ENCODE data around the gene PCNA.
"Not testable (repeated sequence)": the region's sequence is repeated elsewhere in the genome, so short reads cannot be mapped to it uniquely, and the experiment has no call there.

The PCNA gene

DNA sequence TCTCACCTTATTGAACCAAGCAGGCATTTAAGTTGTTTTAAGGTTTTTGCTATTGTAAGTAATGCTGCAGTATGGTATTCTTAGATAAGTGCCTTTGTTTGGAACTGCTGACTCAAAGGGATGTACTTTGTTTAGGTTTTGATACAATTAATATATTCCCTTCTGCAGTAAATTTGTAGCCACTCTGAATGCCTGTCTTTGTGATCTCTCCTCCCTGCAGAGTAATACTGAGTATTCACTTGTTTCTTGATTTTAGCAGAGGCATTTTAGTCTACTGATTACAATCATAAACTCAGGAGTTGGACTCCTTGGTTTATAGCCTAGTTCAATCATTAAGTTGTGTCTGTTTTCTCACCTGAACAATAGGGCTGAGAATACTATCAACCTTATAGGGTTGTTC, 20.4 kb upstream of the PCNA start:
- DNase-seq = no peak

DNA sequence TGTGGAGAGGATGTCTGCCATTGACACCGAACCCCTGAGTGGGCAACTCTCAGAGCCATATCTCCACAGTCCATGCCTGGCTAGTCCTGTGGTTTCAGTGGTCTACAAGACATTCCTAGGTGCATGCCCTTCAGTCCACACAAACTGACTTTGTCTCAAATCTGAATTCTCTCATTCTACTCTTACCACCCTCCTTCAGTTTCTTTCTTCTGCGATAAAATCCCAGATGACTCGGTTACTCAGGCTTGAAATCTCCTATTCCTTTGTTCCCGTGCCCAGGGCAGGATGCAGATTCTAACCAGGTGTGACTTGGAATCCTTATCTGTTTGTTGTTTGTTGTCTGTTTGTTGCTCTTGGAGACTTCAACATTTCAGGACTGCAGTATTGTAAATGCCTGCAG, 16.3 kb upstream of the PCNA start:
- no peak for DNase-seq

DNA sequence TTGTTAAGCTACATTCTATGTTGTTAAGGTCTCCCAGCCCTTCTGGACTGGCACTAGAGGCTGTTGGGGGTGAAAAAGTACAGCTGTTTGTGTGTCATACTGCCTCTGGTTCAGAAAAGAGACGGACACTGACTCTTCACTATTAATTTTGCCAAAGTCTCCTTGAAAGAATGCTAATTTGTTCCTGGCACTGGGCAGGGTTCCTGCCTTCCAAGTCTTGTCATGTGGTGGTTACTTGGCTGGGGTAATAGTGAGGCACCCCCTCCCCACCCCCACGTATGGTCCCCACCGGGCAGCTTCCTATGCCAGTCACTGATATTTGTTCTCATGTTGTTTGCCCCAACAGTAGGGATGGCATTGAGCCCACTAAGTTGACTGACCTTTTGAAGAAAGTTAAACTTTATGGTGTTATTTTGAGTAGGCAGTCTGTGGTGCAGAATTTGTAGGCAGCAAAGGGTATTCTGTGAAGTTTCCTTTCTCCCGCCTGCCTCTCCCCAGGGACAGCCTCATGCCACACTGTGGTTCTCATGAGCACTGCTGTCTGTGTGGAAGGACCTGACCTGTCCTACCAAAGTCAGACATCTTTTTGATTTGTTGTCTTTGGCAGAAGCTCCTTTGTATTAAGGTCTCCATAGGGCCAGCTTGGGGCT, 15.7 kb upstream of the PCNA start:
- no peak for DNase-seq

DNA sequence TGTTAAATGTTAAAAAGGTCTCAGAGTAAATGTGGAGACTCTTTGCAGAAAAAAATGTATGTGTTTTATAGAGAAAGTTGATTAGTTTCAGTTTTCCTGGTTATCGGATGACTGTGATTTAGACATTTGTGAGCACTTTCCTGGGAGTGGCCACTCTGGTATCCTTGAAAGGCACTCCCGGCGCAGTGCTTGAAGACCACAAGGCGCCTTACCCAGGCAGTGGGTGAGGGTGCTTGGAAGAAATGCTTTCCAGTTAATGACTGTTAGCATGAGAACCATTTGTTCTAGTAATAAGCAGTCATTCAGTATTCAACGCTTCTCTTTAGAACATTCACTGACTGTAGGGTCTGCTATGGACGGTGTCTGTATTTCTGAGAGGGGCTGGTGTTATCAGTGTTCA, 14.2 kb upstream of the PCNA start:
- no peak for DNase-seq

DNA sequence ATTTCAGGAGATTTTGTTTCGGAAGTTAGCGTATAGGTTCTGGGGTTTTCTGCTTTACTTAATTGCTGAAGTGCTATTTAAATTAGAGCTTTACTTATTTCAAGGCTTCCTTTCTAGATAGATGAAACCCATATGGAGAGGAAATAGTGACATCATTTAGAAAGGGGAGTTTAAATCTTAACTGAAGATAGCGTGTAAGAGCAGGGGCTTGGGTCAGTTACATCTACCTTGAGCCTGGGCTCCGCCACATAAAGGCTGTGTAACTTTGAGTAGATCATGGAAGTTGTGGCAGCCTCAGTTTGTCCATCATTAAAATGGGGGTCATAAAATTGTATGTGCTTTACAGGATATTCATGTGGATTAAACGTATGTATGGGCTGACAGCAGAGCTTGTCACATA, 11.7 kb upstream of the PCNA start:
- DNase-seq = no peak

DNA sequence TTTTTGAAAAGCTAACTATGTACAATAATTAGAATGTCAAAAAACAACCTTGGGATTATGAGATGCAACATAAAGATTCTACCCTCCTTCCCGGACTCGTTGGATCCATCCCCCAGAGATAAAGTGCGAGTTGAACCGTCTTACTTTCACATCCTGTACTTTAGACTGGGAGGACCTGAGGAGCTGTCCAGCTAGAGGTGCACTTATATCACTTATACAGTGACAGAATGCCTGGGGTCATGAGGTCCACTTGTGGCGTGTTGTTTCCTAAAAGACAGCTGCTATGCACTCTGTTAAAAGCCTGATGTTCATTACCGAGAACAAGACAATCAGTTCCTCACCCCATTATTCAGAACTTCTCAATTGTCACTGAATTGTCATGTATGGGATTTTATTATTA, 9.1 kb upstream of the PCNA start:
- DNase-seq = no peak

DNA sequence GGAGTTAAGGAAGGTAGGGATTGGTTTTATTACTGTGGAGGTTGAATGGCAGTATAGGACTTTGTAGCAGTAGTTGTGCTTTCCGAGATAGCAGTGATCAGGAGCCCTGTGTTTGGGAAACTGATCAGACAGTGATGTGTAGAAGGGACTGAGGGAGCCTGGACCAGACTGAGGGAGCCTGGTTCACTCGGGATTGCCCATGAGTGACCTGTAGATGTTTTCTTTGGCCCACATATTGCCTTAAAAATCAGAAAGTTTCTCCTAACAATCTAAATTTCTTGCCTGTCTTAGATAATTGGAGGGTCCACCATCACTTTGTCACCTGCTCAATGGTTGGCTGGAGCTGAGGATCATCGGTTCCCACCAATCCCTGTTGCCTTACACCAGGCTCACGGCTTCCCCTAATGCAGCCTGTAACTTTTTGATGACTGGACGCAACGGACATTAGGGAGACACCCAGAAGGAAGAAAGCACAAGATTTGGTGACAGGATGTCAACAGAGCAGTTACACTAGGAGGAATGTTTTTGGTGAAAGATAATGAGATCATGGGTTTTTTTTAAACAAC, 8.2 kb upstream of the PCNA start:
- DNase-seq = no peak

DNA sequence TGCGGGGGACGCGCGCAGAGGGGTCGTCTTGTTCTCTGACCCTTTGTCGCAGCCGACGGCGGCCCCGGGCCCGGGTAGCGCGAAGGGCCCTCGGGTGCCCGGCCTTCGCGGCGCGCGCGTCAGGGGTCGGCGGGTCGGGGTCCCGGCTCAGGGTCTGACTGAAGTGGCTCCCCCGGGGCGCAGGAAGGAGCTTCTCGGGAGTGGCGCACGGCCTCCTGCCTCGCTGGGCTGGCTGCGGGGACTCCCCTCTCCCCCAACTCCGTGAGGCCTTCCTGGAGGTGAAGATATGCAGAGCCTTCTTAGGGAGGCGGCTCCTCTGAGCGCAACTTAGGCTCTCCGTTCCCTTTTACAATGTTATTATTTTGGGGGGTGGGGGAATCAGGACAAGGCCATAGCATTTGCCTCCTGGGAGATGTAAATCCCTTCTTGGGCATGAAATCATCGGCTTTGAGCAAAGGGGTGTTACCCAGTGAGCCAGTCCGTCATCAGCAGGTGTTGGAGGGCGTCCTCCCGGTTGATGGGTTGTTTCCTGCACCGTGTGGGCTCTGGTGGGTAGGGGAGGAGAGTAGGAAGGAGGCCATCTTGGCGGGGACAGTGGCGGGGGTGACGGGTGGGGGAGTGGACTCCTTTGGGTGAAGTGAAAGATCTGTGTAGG, 7.6 kb upstream of the PCNA start:
- peak; percentile 54 to 58 for DNase-seq

DNA sequence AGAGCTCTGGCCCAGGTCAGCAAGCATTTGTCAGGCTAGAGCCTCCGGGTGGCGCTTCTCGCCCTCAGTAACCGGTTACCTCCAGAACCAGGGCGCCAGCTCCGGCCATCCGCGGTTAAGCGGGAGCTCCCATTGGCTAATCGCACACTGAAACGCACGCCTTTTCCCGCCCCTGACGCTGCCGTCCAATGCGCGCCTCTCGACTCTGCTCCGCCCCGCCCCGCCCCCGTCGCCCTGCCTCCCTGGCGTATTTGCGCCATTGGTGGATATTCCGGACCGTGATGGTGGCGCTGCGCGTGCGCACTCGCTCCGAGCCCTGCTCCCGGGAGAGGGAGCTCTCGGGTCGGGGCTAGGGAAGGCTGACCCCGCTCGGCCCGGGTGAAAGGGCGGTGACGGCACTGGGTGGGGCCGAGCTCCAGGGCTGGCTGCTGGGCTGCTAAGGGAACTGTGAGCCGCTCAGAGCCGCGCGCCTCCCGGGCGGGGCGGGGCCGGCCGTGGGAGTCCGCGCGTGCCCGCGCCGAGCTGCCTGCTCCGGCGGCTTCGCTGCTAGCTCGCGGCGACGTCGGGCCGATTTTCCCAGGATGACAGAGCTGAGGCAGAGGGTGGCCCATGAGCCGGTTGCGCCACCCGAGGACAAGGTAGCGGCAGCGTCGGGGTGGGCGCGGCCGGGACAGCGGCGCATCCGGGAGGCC, 6.9 kb upstream of the PCNA start, which contains the start of gene CDS2:
Gene CDS2, plus strand, starts transcription at position 497 of the 692 bp plus-strand sequence. Its CDS starts 85 bp downstream, at position 582.
- peak; percentile 100 for DNase-seq

DNA sequence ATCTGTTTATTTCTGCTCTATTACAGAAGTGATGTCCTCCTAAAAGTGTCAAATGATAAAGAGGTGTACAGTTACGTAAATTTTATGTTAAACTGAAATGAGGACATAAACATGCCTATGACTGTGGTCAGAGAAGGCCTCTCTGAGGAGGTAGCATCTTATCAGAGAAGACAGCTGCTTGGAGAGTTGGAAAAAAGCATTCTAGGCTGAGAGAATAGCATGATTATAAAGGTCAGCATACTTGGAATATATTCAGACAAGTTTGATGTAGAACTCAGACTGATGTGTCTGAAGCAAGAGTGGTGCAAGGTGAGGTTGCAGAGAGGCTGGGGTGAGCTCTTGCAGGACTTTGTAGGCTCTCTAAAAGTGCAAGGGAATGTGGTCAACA, 3.1 kb upstream of the PCNA start:
- DNase-seq = no peak

DNA sequence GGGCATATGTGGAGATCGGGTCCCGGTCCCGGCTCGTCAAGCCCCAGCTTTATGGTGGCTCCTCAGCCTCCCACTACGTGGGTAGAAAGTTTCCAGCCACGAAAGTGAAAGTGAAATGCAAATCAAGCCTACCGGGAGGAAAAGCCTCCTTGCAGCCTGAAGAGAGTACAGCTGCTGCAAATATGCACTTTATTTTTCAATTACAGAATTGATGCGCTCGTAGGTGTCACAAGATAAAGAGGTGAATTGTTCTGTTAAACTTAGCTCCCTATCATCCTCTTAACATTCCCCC, 373 bp upstream of the PCNA start:
- DNase-seq = no peak

DNA sequence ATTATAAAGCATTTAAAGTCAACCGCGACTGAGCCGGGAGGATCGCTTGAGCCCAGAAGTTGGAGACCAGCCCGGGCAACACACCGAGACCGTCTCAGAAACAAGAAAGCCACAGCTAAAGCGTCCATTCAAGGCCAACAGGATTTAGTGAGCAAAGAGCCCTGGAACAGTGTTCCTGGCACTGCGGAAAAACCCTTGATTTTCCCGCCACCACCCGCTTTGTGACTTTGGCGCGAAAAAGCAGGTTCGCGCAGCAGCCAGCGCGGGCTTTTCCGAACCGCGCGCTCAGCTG, 669 bp downstream of the PCNA start:
- no peak for DNase-seq

DNA sequence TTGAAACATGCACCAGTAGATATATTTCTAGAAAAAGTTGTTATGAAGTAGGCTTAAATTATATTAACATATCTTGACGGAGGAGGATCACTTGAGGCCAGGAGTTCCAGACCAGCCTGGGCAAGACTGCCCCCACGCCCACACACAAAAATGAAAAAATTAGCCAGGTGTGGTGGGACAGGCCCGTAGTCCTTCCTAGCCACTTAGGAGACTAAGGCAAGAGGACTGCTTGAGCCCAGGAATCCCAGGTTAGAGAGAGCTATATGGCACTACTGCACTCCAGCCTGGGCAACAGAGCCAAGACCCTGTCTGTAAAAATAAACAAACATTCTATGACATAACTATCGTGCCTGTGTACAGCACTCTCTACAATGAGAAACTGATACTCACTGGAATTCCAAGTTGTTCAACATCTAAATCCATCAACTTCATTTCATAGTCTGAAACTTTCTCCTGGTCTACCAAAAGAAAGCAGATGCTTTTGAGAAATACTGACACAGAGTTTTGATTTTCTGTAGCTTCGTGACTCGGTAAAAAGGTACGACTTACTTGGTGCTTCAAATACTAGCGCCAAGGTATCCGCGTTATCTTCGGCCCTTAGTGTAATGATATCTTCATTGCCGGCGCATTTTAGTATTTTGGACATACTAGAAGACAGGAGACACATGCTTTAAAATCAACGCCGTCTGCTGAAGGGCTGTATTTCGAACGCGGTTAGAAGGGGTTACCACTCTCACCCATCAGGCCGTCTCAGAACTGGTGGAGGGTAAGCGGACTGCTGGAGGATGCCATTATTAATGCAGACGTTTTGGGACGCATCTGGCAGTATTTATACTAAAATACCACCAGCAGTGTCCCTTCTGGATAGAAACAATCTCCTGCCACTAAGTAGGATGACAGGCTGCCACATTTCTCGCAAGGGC, 1.3 kb downstream of the PCNA start:
- no peak for DNase-seq

DNA sequence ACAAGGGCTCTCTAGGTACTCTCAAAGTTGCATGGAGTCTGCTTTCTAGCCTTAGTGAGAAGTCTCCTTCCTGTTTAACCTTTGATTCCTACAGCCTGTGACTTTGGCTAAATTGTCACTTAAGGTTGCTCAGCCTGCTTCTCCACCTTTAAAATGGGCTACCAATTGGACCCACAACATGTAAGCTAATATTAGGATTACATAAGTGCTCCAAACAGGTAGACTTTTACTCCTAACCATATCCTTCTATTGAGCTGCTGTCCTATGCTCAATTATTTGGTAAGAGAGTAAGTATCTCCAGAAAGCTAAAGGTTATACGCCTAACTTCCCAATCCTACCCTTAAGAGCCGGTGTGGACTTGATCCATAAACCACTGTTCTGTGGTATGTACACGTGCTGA, 2.9 kb downstream of the PCNA start:
- DNase-seq = no peak

DNA sequence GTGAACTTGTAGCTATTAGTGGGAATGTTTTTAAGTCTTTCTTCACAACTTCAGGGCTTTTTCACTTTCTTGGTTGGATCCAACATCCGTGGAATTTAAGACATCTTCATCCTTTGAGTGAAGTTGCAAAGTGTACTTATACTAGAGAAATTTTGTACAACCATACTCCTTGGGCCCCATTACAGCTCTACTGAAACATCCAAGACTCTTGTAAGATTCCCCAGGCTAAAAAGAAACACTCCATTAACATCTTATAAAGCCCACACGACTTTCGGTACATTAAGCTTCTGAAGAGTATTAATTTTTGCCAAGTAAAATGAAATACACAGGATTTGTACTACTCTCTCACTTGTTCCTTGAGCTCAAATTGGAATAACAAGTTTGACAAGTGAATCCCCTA, 5.4 kb downstream of the PCNA start:
- DNase-seq = no peak

DNA sequence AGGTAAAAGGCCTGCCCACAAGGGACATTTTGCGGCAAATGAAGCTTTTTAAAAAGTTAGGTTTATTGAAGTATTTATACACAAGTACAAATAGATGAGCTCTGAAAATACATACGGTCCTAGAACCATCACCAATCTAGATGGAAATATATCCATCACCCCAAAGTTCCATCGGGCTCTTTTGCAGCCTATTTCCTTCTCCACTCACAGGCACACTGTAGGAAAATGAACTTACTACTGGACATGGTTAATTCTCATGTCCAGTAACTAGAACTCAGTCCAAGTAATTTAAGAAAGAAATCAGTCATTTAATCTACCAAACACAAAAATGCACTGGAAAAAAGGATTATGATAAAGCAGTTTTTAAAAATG, 6.2 kb downstream of the PCNA start:
- DNase-seq = no peak

DNA sequence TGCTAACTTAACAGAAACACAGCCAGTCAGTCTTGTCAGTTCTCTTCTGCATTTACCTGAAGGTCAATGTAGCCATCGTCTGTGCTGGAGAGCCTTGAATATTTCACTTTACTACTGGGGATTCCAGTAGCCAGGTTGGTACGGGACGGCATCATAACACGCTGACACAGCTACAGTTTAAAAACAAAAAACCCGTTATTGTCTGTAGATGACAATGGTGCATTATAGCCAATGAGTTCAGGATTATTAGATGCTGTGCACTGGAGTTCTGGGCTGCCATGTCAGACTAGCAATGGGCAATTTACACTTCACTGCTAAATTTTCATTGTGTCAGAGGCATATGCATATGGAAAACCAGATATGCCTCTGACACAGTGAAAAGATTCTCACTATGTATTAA, 10.5 kb downstream of the PCNA start:
- no peak for DNase-seq

DNA sequence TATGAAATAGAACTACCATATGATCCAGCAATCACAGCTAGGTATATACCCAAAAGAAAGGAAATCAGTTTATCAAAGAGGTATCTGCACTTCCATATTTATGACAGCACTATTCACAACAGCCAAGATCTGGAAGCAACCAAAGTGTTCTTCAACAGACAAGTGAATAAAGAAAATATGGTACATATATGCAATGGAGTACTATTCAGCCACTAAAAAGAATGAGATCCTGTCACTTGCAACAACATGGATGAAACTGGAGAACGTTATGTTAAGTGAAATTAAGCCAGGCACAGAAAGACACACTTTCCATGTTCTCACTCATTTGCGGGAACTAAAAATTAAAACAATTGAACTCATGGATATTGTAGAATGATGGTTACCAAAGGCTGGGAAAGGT, 15.3 kb downstream of the PCNA start:
- no peak for DNase-seq

DNA sequence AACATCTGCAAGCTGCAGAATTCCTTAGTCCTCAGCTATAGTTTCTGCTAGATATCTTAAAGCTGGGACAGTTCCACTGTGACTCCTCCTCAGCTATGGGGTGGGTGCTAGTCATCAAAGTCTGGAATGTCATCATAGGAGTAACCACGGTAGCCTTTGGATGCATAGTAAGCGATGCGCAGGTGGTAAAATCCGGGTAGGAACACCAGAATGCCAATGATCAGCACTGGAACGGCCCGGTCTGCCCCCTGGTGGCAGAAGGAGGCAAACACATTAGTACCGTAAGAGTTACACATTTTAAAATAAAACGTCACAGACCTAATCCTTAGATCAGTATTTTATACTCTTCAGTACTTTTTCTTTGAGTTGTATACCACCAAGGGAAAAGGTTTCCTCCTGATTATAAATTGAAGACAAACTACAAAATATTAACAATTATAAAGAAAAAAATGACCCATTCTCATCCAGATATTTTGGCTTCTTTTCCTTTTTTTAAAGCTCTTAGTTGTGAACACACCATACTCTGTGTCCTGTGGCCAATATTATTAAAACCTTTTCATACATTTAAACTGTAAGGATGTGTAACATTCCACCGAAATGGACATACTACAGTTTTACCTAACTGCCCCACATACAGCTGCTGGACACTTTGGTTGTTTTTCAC, 18.9 kb downstream of the PCNA start:
- peak; percentile 68 to 81 for DNase-seq

DNA sequence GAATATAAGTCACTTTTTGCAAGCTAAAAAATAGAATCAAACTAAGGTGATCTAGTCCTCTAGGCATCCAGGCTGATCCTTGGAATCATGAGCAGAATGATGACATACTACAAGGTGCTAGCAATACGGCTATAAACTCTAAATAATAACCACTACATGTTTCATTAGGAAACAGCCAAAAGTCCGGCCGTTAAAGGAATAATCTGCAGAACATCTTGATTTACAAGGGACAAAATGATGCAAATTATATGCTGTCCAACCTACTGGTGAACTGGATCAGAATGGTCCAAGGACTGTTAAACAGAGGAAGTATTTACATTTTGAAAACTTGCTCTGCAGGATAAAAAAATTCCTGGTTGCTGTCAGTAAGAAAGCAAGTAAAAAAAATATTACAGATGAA, 19.8 kb downstream of the PCNA start:
- not testable (repeated sequence) for DNase-seq

DNA sequence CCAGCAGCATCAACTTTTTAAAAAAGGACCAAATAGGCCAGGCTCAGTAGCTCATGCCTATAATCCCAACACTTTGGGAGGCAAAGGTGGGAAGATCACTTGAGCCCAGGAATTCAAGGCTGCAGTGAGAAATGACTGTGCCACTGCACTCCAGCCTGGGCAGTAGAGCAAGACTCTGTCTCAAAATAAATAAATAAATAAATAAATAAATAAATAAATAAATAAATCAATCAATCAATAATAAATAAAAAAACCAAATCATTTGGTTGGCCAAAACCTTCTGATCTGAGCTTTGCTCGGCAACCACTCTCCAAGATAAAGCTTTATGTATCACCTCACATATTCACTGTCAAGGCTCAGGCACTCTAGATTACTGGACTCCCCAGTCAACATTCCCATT, 20.7 kb downstream of the PCNA start:
- not testable (repeated sequence) for DNase-seq

DNA sequence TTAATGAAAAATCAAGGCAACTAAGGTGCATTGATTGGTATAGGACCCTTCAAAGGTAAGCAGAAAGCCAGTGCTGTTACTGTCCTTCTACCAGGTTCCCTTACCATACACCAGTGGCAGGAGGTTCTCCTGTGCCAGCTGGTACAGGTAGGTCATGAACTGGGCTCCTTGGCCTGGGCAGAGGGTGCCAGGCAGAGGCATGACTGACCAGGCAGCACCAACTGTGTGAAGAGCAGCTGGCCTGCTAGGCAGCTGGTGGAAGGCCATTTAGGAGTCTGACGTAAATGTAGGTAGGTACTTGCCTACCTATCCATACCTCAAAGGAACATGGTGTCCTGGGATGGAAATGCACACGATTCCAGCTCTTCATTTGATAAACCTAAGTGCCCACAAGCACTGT, 23.3 kb downstream of the PCNA start:
- no peak for DNase-seq

DNA sequence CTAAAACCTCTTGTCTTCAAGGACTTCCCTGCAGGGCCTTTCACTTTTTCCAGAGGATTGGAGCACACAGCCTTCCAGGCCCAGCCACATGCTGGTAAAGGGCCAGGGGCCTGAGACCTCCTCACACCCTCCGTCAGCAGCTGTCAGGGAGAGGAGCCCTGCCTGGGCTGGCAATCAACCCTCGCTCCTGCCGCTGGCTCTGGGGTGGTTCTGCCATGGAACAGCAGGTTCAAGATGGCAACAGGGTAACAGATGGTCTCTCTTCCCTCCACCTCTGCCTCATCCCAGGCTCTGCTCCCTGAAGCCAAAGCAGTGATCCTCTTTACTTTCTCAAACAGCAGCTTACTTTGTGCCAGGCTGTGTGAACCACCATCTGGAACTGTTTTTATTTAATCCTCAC, 23.8 kb downstream of the PCNA start:
- no peak for DNase-seq

Measured in activated CD4-positive, alpha-beta T cell treated with anti-CD3 and anti-CD28 coated beads for 4 hours (primary cell).